ENCODE data around the gene GMEB2. TPM values are rescaled to one million over a fixed set of nuclear protein-coding genes. Genes with fewer than 3 reads are reported as not detected.

The GMEB2 gene
- total and polyA plus RNA-seq, 10 of the 15 experiments (the other 5 are each of a cell fraction or from before 2014, with no cell fraction given) = 0.08 to 15.1 (median 6.9) TPM

- Histone ChIP-seq H3K4me3 (no peak overlapping the region), H3K9ac (ENCODE audit: control insufficient read depth, insufficient read depth, low read length) (no peak overlapping the region), H4K20me1 (ENCODE audit: control insufficient read depth, insufficient read depth) (no peaks in the 10 kb centered on the region; the same call in 1 of the 2 replicates), H3K27me3 (replicated peaks in 1 of 2; ENCODE audit: control insufficient read depth in 2 of 2, insufficient read depth in 2 of 2, low read length in 1 of 2) (no peaks in the 10 kb centered on the region), H3K79me2 (ENCODE audit: control insufficient read depth, insufficient read depth, low read length) (no peaks in the 10 kb centered on the region), H3K36me3 (ENCODE audit: control insufficient read depth in 2 of 2, insufficient read depth in 2 of 2, low read length in 1 of 2) (no peaks in the 10 kb centered on the region), H3K4me1 (ENCODE audit: control insufficient read depth, insufficient read depth, low read length) (no peaks in the 10 kb centered on the region), H3K9me3 (replicated peaks; ENCODE audit: control insufficient read depth, insufficient read depth, low read length) (no peaks in the 10 kb centered on the region), H3K27ac (ENCODE audit: control insufficient read depth, insufficient read depth) (no peak overlapping the region), H3K4me2 (ENCODE audit: control insufficient read depth, insufficient read depth) (no peak overlapping the region), H2AFZ (ENCODE audit: control insufficient read depth, low read depth, low read length) (no peak overlapping the region)
- FAIRE-seq = no peak
- TF ChIP-seq CREB1 (IDR thresholded peaks at IDR 0.05; ENCODE audit: low read depth) (no peak), POU2F2 (IDR thresholded peaks at IDR 0.05; ENCODE audit: borderline replicate concordance, low read depth, low read length) (no peak), E4F1 (IDR thresholded peaks at IDR 0.05; ENCODE audit: borderline replicate concordance, partially characterized antibody) (no peak), NR2C2 (IDR thresholded peaks at IDR 0.05; ENCODE audit: borderline replicate concordance, control insufficient read depth, insufficient read length, low read depth) (no peak), MYC (IDR thresholded peaks at IDR 0.05; ENCODE audit: insufficient read depth, insufficient read length, insufficient replicate concordance, low read length, severe bottlenecking) (no peak), MTA3 (IDR thresholded peaks at IDR 0.05; ENCODE audit: borderline replicate concordance, low read length) (no peak), BCL11A (IDR thresholded peaks at IDR 0.05; ENCODE audit: low read depth, low read length) (no peak), RCOR1 (conservative IDR thresholded peaks at IDR 0.05; ENCODE audit: low read depth, low read length) (no peak), IRF3 (IDR thresholded peaks at IDR 0.05) (no peak), CBFB (IDR thresholded peaks at IDR 0.05; ENCODE audit: low read depth) (no peak), REST (IDR thresholded peaks at IDR 0.05; ENCODE audit: low read depth, low read length) (no peak), HSF1 (IDR thresholded peaks at IDR 0.05; ENCODE audit: low read depth, low read length) (no peak)
- intact Hi-C loops (cut with micrococcal nuclease; ENCODE audit: unreplicated experiment) = no loop called here
- ChIA-PET SMC1A (ENCODE audit: uncharacterized antibody, unreplicated experiment) (interaction anchor here (1.8 to 2.2 kb wide), 2 partner anchors 45 to 132 kb away, joined by 4 to 8 read pairs; partner anchors contain the start of gene PTK6), CTCF (interaction anchor here (0.8 to 2.3 kb wide), 7 partner anchors 20 to 204 kb away, joined by 3 to 8 read pairs (median 3); partner anchors contain the start of genes LIME1, PTK6 and RTEL1), RAD21 (ENCODE audit: unreplicated experiment) (interaction anchor here (0.8 to 2.3 kb wide), 4 partner anchors 43 to 76 kb away, joined by 3 to 15 read pairs (median 4); partner anchors contain the start of gene RTEL1), POLR2A (no interaction called here)
- in situ Hi-C loops (cut with MboI) = no loop called here
- no peak for DNase-seq (ENCODE audit: low read depth, low spot score)
- no TSS peak for BruUV-seq (replicated peaks)
- WGBS (ENCODE audit: insufficient coverage, insufficient replicate concordance, low lambda C conversion rate, missing lambda C conversion rate) = 76% methylated on average over 23 of the region's 23 CpGs
- no peak for ATAC-seq
These were observed 44.4 kb downstream of the GMEB2 start for GRCh38 chr20:63582382-63583063.
